ENCODE data around the gene CDK17.

The CDK17 gene

DNA sequence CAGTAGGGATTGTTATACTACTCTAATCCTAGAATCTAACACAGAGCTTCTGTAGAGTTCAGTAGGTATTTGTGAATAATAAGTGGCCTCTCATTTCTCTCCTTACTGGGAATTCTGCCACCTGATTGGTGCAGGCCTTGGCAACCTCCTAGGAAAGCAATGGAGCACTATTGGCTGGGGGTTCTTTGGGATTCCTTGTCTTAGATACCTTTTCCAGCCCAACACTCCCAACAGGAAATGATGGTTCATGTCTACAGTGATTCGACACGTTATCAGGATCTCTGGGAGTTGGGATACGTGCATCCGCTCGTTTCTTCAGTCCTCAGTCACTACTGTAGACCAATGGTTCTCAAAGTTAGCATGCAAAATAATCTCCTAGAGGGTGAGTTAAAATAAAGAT lies 138.7 kb downstream of the CDK17 start:
- DNase-seq (ENCODE audit: low spot score): no peak

- no peak for DNase-seq (ENCODE audit: low spot score)
Observed at GRCh38 chr12:96260644-96261043, 139.6 kb downstream of the CDK17 start.

GRCh38 chr12:96260231-96260630 lies 140.0 kb downstream of the CDK17 start:
- no peak for DNase-seq (ENCODE audit: low spot score)

DNA sequence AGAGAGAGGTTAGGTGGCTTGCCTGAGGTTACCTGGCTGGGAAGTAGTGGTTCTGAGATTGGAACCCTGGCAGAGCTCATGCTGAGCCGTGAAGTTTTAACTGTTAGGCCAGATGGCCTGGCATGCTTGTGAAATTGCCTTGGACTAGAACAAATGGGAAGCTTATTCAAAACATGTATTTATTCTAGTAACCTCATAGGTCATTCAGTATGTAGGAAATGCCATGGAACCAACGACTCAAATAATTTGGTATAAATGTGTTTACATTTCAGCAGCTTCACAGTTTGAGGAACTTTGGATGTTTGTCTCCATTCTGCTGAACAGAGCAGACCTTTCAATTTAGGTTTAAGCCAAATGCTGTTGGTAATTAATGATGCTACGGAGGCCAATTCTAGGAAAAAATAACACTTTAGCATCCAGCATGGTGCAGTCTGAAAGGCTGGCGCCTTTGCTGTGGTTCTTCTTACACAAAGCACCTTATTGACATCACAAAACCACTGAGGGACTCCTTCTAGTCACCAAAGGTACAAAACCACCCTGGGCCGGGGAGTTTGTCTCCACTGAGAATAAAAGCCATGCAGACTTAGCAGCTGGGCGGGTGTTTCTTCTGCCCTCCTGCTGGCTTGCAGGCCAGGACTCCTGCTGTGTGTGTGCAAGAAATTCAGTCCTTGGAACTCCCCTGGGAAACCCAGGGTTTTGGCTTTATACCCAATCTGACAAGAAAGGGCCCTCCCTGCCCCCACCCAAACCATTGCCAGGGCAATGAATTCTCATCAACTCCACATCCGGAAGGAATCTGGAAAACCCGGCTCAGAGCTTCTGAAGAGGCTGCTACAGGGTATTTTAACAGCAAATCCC lies 141.9 kb downstream of the CDK17 start:
- no peak for DNase-seq (ENCODE audit: low spot score)

DNA sequence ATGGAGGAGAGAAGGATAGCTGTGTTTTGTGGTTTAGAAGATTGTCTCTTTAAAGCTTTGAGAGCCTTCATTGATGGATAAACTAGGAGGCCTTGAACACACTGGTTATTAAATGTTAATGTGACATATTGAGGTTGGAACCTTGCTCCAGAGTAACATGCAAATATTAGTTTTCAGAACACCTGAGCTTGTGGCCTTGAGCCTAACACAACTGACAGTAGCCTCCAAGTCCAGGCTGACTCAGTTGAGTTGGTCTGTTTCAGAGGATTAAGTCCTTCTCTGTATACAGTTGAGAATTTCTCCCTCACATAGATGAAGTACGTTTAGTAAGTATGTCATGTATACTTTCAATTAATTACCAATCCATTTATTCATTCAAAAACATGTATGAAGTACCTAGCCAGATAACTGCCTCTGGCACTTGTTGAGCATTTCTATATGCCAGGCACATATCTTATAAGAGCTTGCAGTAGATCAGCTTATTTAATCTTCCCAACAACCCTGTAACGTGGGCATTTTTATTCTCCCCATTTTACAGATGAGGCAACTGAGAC lies 142.6 kb downstream of the CDK17 start:
- DNase-seq (ENCODE audit: low spot score): no peak

GRCh38 chr12:96256672-96257361 lies 143.4 kb downstream of the CDK17 start:
- no peak for DNase-seq (ENCODE audit: low spot score)

GRCh38 chr12:96255077-96255476 lies 145.2 kb downstream of the CDK17 start:
- no peak for DNase-seq (ENCODE audit: low spot score)

DNA sequence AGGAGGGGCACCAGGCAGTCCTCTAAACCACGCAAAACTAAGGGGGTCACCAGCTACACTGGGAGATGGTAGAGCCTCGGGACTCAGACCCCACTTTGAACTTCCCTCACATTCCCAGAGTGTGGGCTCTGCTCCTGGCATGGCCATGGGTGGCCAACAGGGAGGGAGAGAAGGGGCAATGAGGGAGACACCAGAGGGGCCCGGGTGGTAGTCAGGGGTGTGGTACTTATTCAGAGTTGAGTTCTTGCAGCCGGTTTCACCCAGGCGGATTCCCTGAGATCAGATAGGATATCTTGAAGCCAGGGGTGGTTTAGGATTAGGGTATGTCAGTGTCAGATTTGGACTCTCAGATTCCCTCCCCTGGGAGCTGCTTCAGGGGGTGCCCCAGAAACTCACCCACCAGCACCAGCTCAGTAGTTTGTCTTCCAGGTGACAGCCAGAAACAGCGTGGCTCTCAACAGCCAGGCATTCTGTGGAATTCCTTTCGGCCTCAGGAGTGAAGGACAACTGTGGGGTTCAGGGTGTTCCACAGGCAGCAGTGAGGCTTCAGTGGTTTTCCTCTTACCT lies 150.0 kb downstream of the CDK17 start:
- no peak for DNase-seq (ENCODE audit: low spot score)

DNA sequence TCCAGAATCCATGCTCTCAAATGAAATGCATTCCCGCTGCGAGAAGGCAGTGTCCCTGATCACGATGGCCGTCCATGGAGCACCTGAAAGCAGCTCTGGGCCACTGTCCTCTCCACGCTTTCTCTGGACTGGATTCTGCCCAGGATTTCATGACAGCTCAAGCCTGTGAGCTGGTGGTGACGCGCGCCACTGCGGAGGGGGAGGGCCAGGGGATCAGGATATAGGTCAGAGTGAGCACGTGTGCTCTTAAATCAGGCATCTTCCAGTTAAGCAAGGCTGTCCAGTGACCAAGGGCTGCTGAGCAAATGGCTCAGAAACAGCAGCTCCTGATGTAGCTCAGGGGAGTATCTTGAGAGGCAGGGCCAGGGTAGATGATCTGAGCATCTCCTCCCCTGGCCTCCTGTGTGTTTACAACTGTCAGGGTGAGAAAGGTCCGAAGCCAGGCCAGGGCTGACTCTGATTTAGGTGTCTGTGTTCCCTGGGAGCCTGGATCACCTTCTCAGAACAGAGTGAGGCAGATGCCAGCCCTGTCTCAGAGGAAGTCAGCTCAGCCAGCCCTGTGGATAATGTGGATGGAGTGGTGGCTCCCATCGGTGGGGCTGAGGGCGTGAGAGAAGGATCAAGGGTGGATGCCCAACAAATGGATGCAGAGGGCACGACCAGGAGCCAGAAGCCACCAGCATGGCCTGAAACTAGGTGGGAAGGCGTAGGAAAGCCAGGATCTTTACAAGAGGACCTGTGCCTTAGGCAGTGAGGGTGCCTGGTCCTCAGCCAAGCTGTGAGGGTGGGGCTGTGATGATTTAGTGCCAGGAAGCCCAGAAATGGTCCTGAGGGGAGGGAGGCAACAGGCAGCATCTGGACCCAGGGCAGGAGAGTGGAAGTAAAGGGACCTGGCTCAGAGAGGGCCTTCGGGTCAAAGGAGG lies 150.8 kb downstream of the CDK17 start:
- DNase-seq (ENCODE audit: low spot score): no peak

DNA sequence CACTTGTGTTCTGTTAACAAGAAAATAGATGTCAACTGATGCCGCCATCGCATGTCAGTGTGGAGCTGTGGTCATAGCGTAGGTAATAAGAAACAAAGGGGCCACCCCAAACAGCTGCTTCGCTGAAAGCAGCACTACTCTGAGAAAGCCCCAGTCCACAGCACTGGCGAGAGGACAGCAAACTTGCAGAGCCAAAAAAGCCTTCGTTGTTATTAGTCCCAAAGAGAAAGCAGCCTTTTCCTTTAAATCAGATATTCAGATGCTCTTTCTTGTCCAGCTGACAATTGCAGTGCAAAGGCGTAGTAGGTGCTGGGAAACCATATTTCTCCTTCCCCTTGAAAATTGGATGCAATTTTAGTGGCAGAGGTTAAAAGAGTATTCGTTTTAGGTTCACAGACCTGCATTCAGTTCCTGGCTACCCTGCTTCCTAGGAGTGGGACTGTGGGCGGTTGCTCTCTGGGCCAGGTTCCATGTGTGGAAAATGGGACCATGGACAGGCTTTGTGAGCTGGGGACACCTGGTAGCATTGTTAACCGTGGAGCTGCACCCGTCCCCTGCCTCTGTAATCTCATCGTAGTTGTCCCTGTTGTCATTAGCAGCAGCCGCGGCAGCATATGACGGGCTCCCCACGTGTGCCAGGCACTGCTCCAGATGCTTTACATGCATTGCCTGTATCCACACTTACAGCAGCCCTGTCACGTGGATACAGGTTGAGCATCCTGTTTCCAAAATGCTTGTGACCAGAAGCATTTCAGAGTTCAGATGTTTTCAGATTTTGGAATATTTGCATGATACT lies 151.9 kb downstream of the CDK17 start:
- DNase-seq (ENCODE audit: low spot score): no peak

DNA sequence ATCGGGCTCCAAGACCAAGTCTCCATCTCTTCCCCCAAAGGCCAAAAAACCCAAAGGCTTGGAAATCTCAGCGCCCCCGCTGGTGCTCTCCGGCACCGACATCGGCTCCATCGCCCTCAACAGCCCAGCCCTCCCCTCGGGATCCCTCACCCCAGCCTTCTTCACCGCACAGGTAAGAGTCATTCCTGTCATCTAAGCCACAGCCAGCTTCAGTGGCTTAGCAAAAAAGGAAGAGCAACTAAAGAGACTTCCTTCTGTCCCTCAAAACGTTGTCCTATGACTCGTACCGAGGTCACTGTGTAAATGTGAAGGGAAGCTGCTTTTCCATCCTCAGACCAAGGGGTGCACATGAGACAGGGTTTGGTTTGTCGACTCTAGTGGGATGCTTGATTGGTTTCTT lies 152.7 kb downstream of the CDK17 start:
- peak; percentile 12 for DNase-seq (ENCODE audit: low spot score)

GRCh38 chr12:96246926-96247505 lies 153.2 kb downstream of the CDK17 start:
- DNase-seq (ENCODE audit: low spot score): no peak

DNA sequence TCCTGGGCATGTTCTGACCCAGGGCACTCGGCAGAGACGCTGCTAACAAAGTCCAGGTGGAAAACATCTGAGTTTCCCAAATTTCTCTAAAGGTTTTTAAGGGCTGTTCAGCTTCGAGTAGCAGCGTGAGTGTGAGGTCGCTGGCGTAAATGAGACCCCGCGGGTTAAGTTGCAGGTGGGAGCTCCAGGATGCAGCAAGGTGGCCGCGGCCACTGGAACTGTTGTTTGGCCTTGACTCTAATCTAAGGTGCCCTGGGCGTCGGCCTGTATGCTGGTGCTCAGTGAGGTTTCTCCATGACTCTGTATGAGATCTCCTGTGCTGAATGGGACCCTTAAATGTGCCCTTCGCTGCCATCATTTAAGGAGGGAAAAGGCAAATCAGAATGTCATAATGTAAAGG lies 155.4 kb downstream of the CDK17 start:
- no peak for DNase-seq (ENCODE audit: low spot score)

DNA sequence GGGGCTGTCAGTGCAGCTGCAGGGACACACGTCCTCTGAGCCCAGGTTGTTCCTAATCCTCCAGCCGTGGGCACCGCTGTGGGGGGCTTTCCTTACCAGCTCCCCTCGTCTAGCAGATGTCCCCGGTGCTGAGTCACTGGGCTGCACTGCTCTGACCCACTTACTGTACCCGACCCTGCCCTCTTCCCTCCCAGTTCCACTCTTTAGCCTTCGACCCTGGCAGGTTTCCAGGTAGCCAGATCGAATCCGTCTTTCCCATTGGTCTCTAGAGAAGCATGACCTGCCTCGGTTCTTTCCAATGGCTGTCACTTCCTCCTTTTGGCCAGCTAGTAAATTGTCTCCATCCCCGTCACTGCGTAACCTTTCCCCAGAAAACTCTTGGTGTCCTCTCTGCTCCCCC lies 157.6 kb downstream of the CDK17 start:
- DNase-seq (ENCODE audit: low spot score): no peak

- peak; percentile 71 for DNase-seq (ENCODE audit: low spot score)
Observed at GRCh38 chr12:96241846-96242256, 158.4 kb downstream of the CDK17 start.

- no peak for DNase-seq (ENCODE audit: low spot score)
Observed at GRCh38 chr12:96241431-96241830, 158.8 kb downstream of the CDK17 start.

GRCh38 chr12:96240656-96241055 lies 159.6 kb downstream of the CDK17 start:
- DNase-seq (ENCODE audit: low spot score): no peak

DNA sequence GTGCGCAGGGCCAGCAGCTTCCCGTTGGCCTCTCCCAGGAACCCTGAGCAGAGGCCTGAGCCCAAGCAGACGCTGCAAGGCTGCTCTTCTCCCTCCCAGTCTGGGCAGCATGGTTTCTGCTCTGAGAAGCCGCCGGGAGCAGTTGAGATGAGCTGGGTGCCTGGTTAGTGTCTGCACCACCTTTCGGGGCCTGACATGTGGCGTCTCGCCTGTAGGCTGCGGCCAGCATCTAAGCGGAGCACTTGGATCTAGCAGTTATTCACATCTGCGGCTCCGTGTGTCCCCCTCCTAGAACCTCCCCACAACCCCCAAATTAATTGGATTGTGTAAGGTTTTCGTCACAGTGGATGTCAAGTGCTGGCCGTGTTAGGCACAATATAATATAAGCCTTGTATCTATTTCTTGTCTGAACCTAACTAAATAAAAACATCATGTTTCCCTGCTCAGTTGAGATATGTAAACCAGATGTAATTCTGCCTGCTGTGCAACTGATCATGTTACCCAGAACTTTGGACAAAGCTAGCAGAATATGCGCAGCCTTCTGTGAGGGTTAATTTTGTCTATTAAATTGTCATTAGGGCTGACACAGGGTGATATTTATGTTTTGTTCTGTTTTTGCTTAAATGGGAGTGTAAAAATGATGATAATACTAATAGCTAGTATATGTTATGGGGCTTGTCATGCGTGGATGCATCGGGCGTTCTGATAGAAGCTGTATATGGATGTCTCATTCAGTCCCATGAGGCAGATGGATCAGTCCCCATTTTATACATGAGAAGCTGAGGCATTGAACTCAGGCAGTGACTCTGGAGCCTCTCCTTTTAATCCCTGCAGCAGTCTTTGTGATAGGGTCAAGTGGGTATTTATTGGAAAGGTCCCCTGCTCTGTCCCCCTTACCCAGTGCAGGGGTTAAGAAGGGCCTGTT lies 160.3 kb downstream of the CDK17 start:
- no peak for DNase-seq (ENCODE audit: low spot score)

GRCh38 chr12:96238336-96239047 lies 161.7 kb downstream of the CDK17 start:
- DNase-seq (ENCODE audit: low spot score): no peak

Measured in activated CD4-positive, alpha-beta T cell treated with anti-CD3 and anti-CD28 coated beads, Interleukin-2, Interleukin-4, amounts not matched to agents 100 ng/mL and 50 ng/mL, durations not matched to agents 16 hours and 8 hours (primary cell).